Osteoblast (primary cell): ENCODE measurements around the gene CASZ1. TPM values are rescaled to one million over a fixed set of nuclear protein-coding genes. Genes with fewer than 3 reads are reported as not detected.

Experiments
- DNase-seq: peaks from one replicate; pipeline ENCODE4 v3.0.0; 2011; ENCODE audit warnings: low spot score, mixed read lengths; ENCODE audit not compliant: insufficient read length; ENCODE audit errors: missing footprints
- H2AFZ ChIP-seq: 2 replicates; pipeline ENCODE4 v1.6.0; 2011; ENCODE audit warnings: mild to moderate bottlenecking, low read length
- H3K27ac ChIP-seq: 2 replicates; pipeline ENCODE4 v1.5.1; 2011; ENCODE audit warnings: mild to moderate bottlenecking, low read depth, low read length, moderate library complexity
- H3K27me3 ChIP-seq: 2 replicates; pipeline ENCODE4 v1.6.0; 2012; ENCODE audit warnings: mild to moderate bottlenecking, control low read depth, inconsistent platforms, low read length, moderate library complexity; ENCODE audit not compliant: insufficient read depth
- H3K36me3 ChIP-seq: 2 replicates; pipeline ENCODE4 v1.5.1; 2011; ENCODE audit warnings: mild to moderate bottlenecking, low read length, control low read depth, moderate library complexity; ENCODE audit not compliant: insufficient read depth
- H3K4me1 ChIP-seq: 2 replicates; pipeline ENCODE4 v1.5.1; 2011; ENCODE audit warnings: mild to moderate bottlenecking, low read length, control low read depth, moderate library complexity; ENCODE audit not compliant: insufficient read depth
- H3K4me2 ChIP-seq: 2 replicates; pipeline ENCODE4 v1.6.0; 2011; ENCODE audit warnings: mild to moderate bottlenecking, low read length; ENCODE audit not compliant: insufficient read depth
- H3K4me3 ChIP-seq: fragments of 200-600 bp; sonication (generic); 3 replicates; pipeline ENCODE4 v1.5.1; 2012; ENCODE audit warnings: mild to moderate bottlenecking, low read length, inconsistent platforms; ENCODE audit not compliant: insufficient read depth
- H3K79me2 ChIP-seq: 2 replicates; pipeline ENCODE4 v1.6.0; 2012; ENCODE audit warnings: mild to moderate bottlenecking, low read length, control low read depth, inconsistent platforms; ENCODE audit not compliant: insufficient read depth
- H3K9me3 ChIP-seq: 2 replicates; pipeline ENCODE4 v1.5.1; 2011; ENCODE audit warnings: low read depth, low read length, control low read depth
- H4K20me1 ChIP-seq: 2 replicates; pipeline ENCODE4 v1.6.0; 2012; ENCODE audit warnings: mild to moderate bottlenecking, low read length, control low read depth; ENCODE audit not compliant: insufficient read depth
- total RNA-seq: library from RNA; depleted of rRNA; stranded (reverse); fragments of >200 nt; gene quantifications from 2 replicates; pipeline ENCODE4 v1.2.3, GENCODE V29; 2012
- TF ChIP-seq, protein P1 (sequence below): IDR thresholded peaks from 2 replicates; pipeline ENCODE4 v1.5.1; 2011; ENCODE audit warnings: mild to moderate bottlenecking, low read depth, low read length, moderate library complexity; ENCODE audit errors: extremely low read depth

Gene CASZ1
- total RNA-seq, 1 donor: 0.36 TPM

DNA sequence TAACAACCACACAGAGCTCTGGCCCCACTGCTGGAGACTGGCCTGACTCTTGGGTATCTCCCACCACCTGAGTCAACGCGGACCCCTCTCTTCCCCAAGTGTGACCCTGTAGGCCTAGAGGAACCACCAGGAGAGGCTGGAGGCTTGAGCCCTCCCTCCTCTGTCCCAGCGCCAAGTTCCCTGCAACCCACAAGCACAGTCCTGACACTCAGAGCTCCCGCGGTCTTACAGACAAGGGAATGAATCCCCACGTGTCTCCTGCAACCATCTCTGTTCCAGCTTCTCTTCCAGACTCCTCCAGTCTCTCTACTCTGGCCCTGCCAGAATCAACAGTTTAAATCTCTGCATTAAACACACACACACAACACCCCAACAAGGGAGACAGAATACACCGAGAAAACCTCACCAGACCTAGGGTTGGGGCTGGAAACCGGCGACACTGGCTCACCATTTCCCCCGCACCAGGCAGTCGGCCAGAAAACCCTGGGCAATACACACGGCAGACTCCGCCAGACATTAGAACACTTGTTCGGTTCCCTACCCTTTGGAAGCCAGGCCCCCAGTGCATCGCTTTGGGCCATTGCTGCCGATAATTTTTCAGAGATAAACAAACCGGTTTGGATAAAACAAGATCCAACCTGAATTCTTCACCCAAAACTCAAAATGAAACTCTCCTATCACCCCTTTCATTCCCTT lies 21.7 kb downstream of the CASZ1 start:
- Histone ChIP-seq H4K20me1 (no peaks in the 10 kb centered on the region), H3K27me3 (peaks cover 46% of the 10 kb centered on the region), H3K9me3 (no peaks in the 10 kb centered on the region), H3K4me1 (no peaks in the 10 kb centered on the region), H2AFZ (no peak overlapping the region), H3K4me2 (no peak overlapping the region), H3K27ac (no peak overlapping the region), H3K4me3 (no peak overlapping the region), H3K79me2 (no peaks in the 10 kb centered on the region), H3K36me3 (no peaks in the 10 kb centered on the region)
- TF ChIP-seq, protein P1, sequence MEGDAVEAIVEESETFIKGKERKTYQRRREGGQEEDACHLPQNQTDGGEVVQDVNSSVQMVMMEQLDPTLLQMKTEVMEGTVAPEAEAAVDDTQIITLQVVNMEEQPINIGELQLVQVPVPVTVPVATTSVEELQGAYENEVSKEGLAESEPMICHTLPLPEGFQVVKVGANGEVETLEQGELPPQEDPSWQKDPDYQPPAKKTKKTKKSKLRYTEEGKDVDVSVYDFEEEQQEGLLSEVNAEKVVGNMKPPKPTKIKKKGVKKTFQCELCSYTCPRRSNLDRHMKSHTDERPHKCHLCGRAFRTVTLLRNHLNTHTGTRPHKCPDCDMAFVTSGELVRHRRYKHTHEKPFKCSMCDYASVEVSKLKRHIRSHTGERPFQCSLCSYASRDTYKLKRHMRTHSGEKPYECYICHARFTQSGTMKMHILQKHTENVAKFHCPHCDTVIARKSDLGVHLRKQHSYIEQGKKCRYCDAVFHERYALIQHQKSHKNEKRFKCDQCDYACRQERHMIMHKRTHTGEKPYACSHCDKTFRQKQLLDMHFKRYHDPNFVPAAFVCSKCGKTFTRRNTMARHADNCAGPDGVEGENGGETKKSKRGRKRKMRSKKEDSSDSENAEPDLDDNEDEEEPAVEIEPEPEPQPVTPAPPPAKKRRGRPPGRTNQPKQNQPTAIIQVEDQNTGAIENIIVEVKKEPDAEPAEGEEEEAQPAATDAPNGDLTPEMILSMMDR: no peak
- no peak for DNase-seq

DNA sequence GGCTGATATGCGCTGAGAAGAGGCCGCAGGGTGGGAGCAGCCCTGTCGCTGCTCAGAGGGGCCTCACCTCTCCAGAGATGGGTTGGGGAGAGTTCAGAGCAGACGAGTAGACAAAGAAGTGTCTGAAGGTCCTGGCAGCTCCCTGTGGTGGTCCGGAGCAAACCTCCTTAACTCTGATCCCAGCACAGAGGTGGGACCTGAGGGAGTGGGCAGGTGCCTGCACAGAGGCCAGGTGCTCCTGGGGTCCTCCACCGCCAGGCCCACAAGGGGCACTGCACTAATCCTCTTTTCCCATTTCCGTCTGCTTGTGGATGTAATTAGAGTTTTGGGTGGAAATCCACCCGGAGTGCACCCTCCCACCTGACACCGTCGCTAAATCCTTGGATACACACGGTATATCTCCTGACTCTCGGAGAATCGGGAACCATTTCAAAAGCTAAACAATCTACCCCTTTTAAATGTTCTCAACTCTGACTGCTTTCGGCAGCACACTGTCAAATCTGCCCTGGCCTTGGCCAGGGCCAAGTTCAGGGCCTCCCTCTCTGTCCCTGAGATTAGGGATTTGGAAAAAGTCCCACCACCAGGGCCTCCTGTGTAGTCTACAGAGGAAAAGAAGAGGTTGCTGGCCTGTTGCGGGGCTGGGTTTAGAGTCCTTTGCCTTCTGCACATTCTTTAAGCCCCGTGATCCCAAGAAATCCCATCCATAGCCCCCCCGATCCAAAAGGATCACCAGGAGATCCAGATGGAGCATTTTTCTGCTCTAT lies 22.4 kb downstream of the CASZ1 start:
- H3K27me3 ChIP-seq: peaks cover 46% of the 10 kb centered on the region
- H3K9me3 ChIP-seq: no peaks in the 10 kb centered on the region
- DNase-seq: no peak

DNA sequence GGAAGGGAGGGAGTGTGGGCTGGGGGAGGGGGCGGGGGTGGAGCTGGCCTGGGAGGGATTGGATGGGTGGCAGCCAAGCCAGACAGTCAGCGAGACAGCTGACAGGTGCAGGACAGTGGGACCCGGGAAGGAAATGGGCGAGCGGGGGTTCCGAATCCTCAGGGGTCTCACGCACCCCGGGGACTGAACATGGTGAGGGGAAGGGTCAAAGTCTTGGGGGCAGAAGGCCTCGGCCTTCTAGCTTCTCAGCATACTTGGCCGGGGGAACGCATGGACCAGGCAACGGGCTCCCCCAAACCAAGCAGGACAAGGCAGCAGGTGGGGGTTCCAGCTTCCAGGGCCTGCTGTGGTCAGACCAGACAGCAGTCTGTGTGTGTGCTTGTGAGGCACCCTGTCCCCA lies 23.1 kb downstream of the CASZ1 start:
- no peaks in the 10 kb centered on the region for H3K79me2 ChIP-seq
- H3K4me1 ChIP-seq: no peaks in the 10 kb centered on the region
- H2AFZ ChIP-seq: no peak overlapping the region
- H4K20me1 ChIP-seq: no peaks in the 10 kb centered on the region
- H3K36me3 ChIP-seq: no peaks in the 10 kb centered on the region
- TF ChIP-seq, protein P1: no peak
- H3K27me3 ChIP-seq: peaks cover 43% of the 10 kb centered on the region
- no peak for DNase-seq
- no peak overlapping the region for H3K4me3 ChIP-seq
- no peak overlapping the region for H3K27ac ChIP-seq
- no peak overlapping the region for H3K4me2 ChIP-seq
- no peaks in the 10 kb centered on the region for H3K9me3 ChIP-seq

More for the DNA sequence above, 22.4 kb downstream of the CASZ1 start:
- Histone ChIP-seq H3K4me2 (no peak overlapping the region), H4K20me1 (no peaks in the 10 kb centered on the region), H3K4me1 (no peaks in the 10 kb centered on the region), H3K4me3 (no peak overlapping the region), H3K36me3 (no peaks in the 10 kb centered on the region), H3K27ac (no peak overlapping the region), H2AFZ (no peak overlapping the region), H3K79me2 (no peaks in the 10 kb centered on the region)
- TF ChIP-seq, protein P1: no peak

DNA sequence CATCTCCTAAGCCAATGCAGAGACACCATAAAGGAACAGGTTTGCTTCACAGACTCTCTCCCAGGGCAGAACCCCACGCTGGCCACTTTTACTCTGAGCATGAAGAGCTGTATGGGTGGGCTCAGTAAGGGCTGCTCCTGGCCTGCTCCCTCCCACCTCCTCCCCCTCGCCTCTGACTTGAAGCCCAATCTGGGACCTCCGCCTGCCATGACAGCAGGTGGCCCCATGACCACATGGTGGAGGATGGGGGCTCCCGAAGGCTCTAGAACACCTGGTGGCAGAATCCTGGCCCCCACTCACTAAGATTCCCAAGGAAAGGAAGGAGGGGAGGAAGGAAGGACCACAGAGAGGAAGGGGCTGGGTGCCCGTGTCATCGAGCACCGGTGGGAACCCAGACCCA lies 23.7 kb downstream of the CASZ1 start:
- no peaks in the 10 kb centered on the region for H3K4me1 ChIP-seq
- no peaks in the 10 kb centered on the region for H3K9me3 ChIP-seq
- DNase-seq: no peak
- H3K27ac ChIP-seq: no peak overlapping the region
- no peaks in the 10 kb centered on the region for H3K79me2 ChIP-seq
- no peak overlapping the region for H3K4me2 ChIP-seq
- peaks cover 38% of the 10 kb centered on the region for H3K27me3 ChIP-seq
- no peaks in the 10 kb centered on the region for H4K20me1 ChIP-seq
- TF ChIP-seq, protein P1: no peak
- H3K4me3 ChIP-seq: no peak overlapping the region
- no peak overlapping the region for H2AFZ ChIP-seq
- no peaks in the 10 kb centered on the region for H3K36me3 ChIP-seq
